ENCODE results near the gene IQSEC2. TPM values are rescaled to one million over a fixed set of nuclear protein-coding genes. Genes with fewer than 3 reads are reported as not detected.

Gene IQSEC2
- total and polyA plus RNA-seq, 2 of the 8 experiments (the other 6 are each of a cell fraction or from before 2014, with no cell fraction given) = 6.1 to 54.9 TPM

- TF ChIP-seq SIX5 (IDR thresholded peaks at IDR 0.05; ENCODE audit: low read depth, low read length) (no peak), RXRA (IDR thresholded peaks at IDR 0.05; ENCODE audit: insufficient read depth, low read depth, low read length) (no peak)
Observed at GRCh38 chrX:53287493-53288138, 6.2 kb upstream of the IQSEC2 start (continued).

All from H1 (cell line).